DMS 273 (cell line): Measurements from ENCODE around the gene FN3K.
A peak's percentile ranks its signal among the peaks of the same experiment; 100 is the strongest.

ENCODE experiments used
- DNase-seq: peaks from one replicate; lab custom pipeline; 2025; ENCODE audit not compliant: unreplicated experiment; lab: John Stamatoyannopoulos, UW

FN3K gene

DNA sequence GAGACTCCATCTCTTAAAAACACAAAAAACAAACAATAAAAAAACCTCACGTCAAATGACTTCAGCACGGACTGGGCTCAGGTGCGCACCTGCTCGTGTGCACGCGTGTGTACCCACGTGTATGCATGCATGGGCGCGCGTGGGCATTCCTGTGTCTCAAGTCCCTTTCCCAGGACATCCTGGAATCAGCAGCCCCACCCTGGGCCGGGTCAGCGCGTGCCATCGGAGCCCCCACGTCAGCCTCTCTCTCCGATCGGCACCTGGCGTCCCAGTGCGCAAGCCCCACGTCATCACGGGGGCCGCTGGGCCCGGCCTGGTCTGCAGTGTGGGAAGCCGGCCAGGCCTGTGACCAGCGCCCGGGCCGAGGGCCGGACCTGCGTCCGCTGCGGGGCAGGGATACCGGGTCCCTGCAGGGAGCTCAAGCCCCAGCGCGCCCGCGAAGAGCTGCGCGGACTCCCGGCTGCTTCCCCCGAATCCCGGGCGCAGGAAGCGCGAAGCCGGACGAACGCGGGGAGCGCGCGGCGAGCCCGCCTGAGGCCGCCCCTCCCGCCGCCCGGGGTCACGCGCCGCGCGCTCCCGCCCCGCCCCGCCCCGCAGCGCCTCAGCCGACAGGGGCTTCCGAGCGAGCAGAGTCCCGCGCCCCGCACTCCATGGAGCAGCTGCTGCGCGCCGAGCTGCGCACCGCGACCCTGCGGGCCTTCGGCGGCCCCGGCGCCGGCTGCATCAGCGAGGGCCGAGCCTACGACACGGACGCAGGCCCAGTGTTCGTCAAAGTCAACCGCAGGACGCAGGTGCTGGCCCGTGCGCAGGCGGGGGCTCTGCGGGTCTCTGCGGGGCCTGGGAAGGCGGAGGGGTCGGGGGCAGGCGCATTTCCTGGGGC lies at the start of gene FN3K:
Gene FN3K (plus strand): TSS at position 629 of the 880 bp plus-strand sequence. CDS start 22 bp downstream, at position 651.
- peak; percentile 82 for DNase-seq

GRCh38 chr17:82686366-82687324 lies 48.8 kb upstream of the FN3K start:
- no peak for DNase-seq

GRCh38 chr17:82687375-82687861 lies 48.0 kb upstream of the FN3K start:
- DNase-seq, result no peak

- DNase-seq, result no peak
Measured at GRCh38 chr17:82687871-82688270, 47.5 kb upstream of the FN3K start.

- DNase-seq, result no peak
Measured at GRCh38 chr17:82689077-82689476, 46.3 kb upstream of the FN3K start.

GRCh38 chr17:82690786-82691489 lies 44.5 kb upstream of the FN3K start:
- DNase-seq, result no peak

GRCh38 chr17:82691714-82692113 lies 43.7 kb upstream of the FN3K start:
- DNase-seq, result no peak

DNA sequence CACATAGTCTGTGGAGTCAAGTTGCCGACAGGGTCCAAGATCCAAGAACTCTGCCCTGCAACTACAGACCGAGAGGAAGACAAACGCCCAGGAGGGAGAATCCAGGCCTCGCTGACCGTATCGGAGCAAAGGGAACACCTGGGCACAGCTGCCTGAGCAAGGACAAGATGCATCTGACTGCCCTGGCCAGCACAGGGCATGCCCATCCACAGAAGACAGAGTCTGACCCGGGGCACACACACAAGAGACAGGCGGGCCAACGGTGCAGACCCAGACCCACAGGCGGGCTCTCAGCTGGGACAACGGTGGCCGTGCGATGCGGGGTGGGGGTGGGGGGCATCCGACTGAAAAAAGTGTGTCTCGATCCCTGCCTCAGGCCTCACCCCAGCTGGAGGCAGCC lies 43.1 kb upstream of the FN3K start:
- DNase-seq, result no peak

DNA sequence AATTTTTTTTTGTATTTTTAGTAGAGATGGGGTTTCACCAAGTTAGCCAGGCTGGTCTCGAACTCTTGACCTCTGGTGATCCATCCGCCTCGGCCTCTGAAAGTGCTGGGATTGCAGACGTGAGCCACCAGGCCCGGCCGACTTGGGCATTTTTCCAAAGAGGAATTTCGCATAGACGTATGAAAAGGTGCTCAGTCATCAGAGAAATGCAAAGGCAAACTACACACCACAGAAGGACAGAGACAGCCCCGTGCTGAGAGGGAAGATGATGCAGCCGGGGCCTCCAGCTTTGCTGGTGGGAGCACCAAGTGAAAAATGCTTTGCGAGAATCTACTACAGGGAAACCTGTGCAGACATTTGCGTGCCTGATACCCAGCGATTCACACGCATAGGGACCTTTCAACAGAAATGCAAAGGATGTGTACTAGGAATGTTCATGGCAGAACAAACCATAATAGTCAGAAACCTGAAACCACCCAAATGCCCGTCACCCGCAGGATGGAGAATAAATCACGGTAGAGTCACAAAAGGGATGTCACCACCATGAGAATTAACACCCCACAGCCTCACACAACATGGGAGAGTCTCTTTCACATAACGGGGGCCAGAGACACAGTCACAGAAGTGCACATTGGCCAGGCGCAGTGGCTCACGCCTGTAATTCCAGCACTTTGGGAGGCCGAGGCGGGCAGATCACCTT lies 42.1 kb upstream of the FN3K start:
- DNase-seq, result no peak

GRCh38 chr17:82694647-82695046 lies 40.8 kb upstream of the FN3K start:
- DNase-seq, result no peak

DNA sequence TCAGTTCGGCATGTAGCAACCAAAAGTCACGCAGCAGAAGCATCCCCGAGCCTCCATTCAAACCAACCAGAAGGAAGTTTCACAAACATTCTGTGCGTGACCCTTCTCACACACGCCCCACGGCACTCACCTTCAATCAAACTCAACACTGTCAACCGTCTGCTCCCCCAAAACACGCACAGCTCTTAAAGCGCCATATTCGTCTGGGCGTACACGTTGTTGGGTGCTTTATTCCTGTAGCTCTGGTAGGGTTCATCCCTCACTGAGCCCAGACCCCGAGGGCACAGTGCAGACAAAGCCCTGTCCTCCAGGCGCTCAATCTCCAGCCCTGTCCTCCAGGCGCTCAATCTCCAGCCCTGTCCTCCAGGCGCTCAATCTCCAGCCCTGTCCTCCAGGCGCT lies 39.2 kb upstream of the FN3K start:
- DNase-seq, result no peak

- peak; percentile 44 for DNase-seq
Measured at GRCh38 chr17:82696916-82697807, 38.3 kb upstream of the FN3K start.

- DNase-seq, result no peak
Measured at GRCh38 chr17:82697808-82698064, 37.7 kb upstream of the FN3K start.

- DNase-seq, result peak; percentile 99
Measured at GRCh38 chr17:82698065-82698973, 37.1 kb upstream of the FN3K start, which contains the start of gene RAB40B. RAB40B (minus strand) TSS chr17:82698698; CDS start chr17:82698596, 102 bp downstream.

GRCh38 chr17:82698974-82699442 lies 36.4 kb upstream of the FN3K start:
- peak; percentile 70 for DNase-seq

- no peak for DNase-seq
Measured at GRCh38 chr17:82699551-82699950, 35.9 kb upstream of the FN3K start.

DNA sequence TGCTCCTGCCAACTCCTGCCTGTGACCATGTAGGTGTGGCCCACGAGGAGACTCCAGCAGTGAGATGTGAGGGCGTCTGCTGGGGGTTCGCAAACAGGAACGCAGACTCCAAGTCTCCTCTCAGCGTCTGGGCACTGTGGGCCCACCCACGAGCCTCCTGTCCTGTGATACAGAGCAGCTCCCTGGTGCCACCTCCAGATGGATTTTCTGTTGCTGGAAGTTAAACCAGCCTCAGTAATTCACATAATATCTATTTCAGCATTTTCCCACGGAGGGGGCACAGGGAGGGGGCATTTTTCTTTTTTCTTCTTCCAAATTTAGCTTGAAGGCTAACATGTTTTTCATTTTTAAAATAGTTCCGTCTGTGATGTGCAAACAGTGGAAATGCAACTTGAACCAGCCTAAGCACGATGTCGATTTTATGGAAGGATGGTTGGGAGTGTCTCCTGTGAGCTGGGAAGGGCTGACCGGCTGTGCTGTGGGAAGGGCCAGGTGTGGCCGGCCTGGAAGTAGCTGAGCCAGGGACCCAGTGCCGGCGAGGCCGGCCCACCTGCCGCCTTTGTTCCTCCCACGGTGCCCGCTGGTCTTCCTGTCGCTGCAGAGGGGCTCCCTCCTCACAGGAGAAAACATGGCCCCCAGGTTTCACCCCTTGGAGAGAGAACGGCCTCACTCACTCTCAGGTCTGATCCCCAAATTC lies 33.0 kb upstream of the FN3K start:
- peak; percentile 40 for DNase-seq
